ENCODE measurements around the gene NACA2. TPM values are rescaled to one million over a fixed set of nuclear protein-coding genes. Genes with fewer than 3 reads are reported as not detected.

Gene NACA2
- total and polyA plus RNA-seq, 11 donors = 0.11 TPM; not detected in 10

GRCh38 chr17:61562287-61562686, 28.7 kb downstream of the NACA2 start:
- no peak for TF ChIP-seq CTCF (IDR thresholded peaks at IDR 0.05)
- TF ChIP-seq POLR2A (IDR thresholded peaks at IDR 0.05) = no peak
- H3K36me3 ChIP-seq = no peaks in the 10 kb centered on the region

GRCh38 chr17:61561354-61561753, 29.7 kb downstream of the NACA2 start:
- no peaks in the 10 kb centered on the region for H3K4me1 ChIP-seq
- H3K4me3 ChIP-seq = no peak overlapping the region
- peaks cover 0 to 25% (median 3%) of the 10 kb centered on the region in 9 donors for H3K27me3 ChIP-seq
- ATAC-seq (no peak), DNase-seq (no peak)
- H3K9me3 ChIP-seq = no peaks in the 10 kb centered on the region
- H3K27ac ChIP-seq = no peak overlapping the region
- WGBS, 4 donors = 55 to 65% (median 58%) methylated on average over 2 of the region's 2 CpGs
- intact Hi-C loops (cut with DNase I) = no loop called here
- TF ChIP-seq CTCF (IDR thresholded peaks at IDR 0.05) (no peak), POLR2A (IDR thresholded peaks at IDR 0.05) (no peak)
- H3K36me3 ChIP-seq = no peaks in the 10 kb centered on the region

More at GRCh38 chr17:61562287-61562686, 28.7 kb downstream of the NACA2 start:
- no peak overlapping the region for H3K4me3 ChIP-seq
- DNase-seq (no peak), ATAC-seq (no peak)
- no peaks in the 10 kb centered on the region for H3K9me3 ChIP-seq
- intact Hi-C loops (cut with DNase I) = no loop called here
- peaks cover 0 to 22% (median 3%) of the 10 kb centered on the region in 9 donors for H3K27me3 ChIP-seq
- no peak overlapping the region for H3K27ac ChIP-seq
- 68 to 69% (median 68%) methylated on average over 4 of the region's 4 CpGs for WGBS, 4 donors
- no peaks in the 10 kb centered on the region for H3K4me1 ChIP-seq

- Histone ChIP-seq H3K27me3 (peaks cover 0 to 25% (median 4%) of the 10 kb centered on the region in 9 donors), H3K4me1 (no peaks in the 10 kb centered on the region), H3K36me3 (no peaks in the 10 kb centered on the region), H3K27ac (no peak overlapping the region), H3K4me3 (no peak overlapping the region), H3K9me3 (no peaks in the 10 kb centered on the region)
- intact Hi-C loops (cut with DNase I) = no loop called here
- no peak for DNase-seq
- 80 to 91% (median 83%) methylated on average over 6 of the region's 6 CpGs for WGBS, 4 donors
- no peak for ATAC-seq
- TF ChIP-seq POLR2A (IDR thresholded peaks at IDR 0.05) = no peak
- TF ChIP-seq CTCF (IDR thresholded peaks at IDR 0.05) = no peak
These were observed 30.9 kb downstream of the NACA2 start for GRCh38 chr17:61560071-61560470.

GRCh38 chr17:61556224-61557188, 34.5 kb downstream of the NACA2 start:
- no peaks in the 10 kb centered on the region for H3K4me1 ChIP-seq
- TF ChIP-seq CTCF (IDR thresholded peaks at IDR 0.05) (no peak), POLR2A (IDR thresholded peaks at IDR 0.05) (no peak)
- DNase-seq (no peak), ATAC-seq (no peak)
- WGBS, 4 donors = 71 to 73% (median 71%) methylated on average over 10 of the region's 10 CpGs
- H3K27me3 ChIP-seq = peaks cover 0 to 23% (median 6%) of the 10 kb centered on the region in 9 donors
- no peak overlapping the region for H3K4me3 ChIP-seq
- H3K27ac ChIP-seq = no peak overlapping the region
- no peaks in the 10 kb centered on the region for H3K36me3 ChIP-seq
- intact Hi-C loops (cut with DNase I) = loop anchor here in 3 of 10 donors (10.0 kb wide), 2 partner anchors 582 to 832 kb away; no protein-coding TSS in a partner anchor
- H3K9me3 ChIP-seq = no peaks in the 10 kb centered on the region
